Measurements from ENCODE around the gene PDLIM5.
"Not testable (repeated sequence)": the region's sequence is repeated elsewhere in the genome, so short reads cannot be mapped to it uniquely, and the experiment has no call there.

Gene PDLIM5

GRCh38 chr4:94497690-94498089 lies 45.9 kb downstream of the PDLIM5 start:
- H3K4me1 ChIP-seq (ENCODE audit: control insufficient read depth, insufficient read depth, low read length) = peaks cover 5% of the 10 kb centered on the region
- H3K9me3 ChIP-seq (ENCODE audit: control insufficient read depth, low read length) = no peaks in the 10 kb centered on the region
- no peaks in the 10 kb centered on the region for H3K27me3 ChIP-seq (replicated peaks; ENCODE audit: control insufficient read depth, insufficient read depth, low read length)
- peaks cover 2% of the 10 kb centered on the region for H3K36me3 ChIP-seq (ENCODE audit: control insufficient read depth, insufficient read depth, low read length, severe bottlenecking)
- DNase-seq (ENCODE audit: low read depth) = no peak
- no peak overlapping the region for H3K9ac ChIP-seq (ENCODE audit: low read length)
- H3K4me3 ChIP-seq (ENCODE audit: low read length) = no peak overlapping the region

DNA sequence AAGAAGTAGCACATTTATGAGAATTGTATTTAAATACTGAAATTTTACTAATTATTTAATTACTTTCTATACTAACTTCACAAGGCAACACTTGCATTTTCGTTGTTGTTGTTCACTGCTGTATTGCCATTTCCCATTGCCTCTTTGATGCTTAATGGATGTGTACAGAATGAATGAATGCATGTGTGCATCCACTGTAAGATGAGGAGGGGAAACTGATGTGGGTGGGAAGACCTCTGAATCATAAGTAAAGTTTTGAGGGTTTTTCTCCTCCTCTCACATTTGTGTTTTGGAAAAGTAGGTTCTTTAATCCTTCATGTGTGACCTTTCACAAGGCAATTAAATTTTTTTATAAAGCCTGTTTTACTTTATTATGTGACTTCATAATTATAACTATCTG lies 46.8 kb downstream of the PDLIM5 start:
- no peak overlapping the region for H3K4me3 ChIP-seq (ENCODE audit: low read length)
- H3K27me3 ChIP-seq (replicated peaks; ENCODE audit: control insufficient read depth, insufficient read depth, low read length) = no peaks in the 10 kb centered on the region
- peaks cover 8% of the 10 kb centered on the region for H3K4me1 ChIP-seq (ENCODE audit: control insufficient read depth, insufficient read depth, low read length)
- no peak overlapping the region for H3K9ac ChIP-seq (ENCODE audit: low read length)
- no peaks in the 10 kb centered on the region for H3K9me3 ChIP-seq (ENCODE audit: control insufficient read depth, low read length)
- DNase-seq (ENCODE audit: low read depth) = no peak
- H3K36me3 ChIP-seq (ENCODE audit: control insufficient read depth, insufficient read depth, low read length, severe bottlenecking) = peaks cover 2% of the 10 kb centered on the region

DNA sequence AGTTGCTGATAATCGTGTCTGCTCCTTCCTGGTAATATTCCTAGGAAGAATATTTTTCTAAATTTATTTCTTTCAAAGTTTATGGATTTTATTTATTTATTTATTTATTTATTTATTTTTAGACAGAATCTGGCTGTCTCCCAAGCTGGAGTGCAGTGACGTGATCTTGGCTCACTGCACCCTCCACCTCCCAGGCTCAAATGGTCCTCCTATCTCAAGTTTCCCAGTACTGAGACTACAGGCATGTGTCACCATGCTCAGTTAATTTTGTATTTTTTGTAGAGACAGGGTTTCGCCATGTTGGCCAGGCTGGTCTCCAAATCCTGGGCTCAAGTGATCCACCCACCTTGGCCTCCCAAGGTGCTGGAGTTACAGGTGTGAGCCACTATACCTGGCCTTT lies 48.9 kb downstream of the PDLIM5 start:
- peaks cover 27% of the 10 kb centered on the region for H3K4me1 ChIP-seq (ENCODE audit: control insufficient read depth, insufficient read depth, low read length)
- no peak overlapping the region for H3K9ac ChIP-seq (ENCODE audit: low read length)
- no peaks in the 10 kb centered on the region for H3K9me3 ChIP-seq (ENCODE audit: control insufficient read depth, low read length)
- H3K27me3 ChIP-seq (replicated peaks; ENCODE audit: control insufficient read depth, insufficient read depth, low read length) = no peaks in the 10 kb centered on the region
- no peaks in the 10 kb centered on the region for H3K36me3 ChIP-seq (ENCODE audit: control insufficient read depth, insufficient read depth, low read length, severe bottlenecking)
- no peak for DNase-seq (ENCODE audit: low read depth)
- no peak overlapping the region for H3K4me3 ChIP-seq (ENCODE audit: low read length)

DNA sequence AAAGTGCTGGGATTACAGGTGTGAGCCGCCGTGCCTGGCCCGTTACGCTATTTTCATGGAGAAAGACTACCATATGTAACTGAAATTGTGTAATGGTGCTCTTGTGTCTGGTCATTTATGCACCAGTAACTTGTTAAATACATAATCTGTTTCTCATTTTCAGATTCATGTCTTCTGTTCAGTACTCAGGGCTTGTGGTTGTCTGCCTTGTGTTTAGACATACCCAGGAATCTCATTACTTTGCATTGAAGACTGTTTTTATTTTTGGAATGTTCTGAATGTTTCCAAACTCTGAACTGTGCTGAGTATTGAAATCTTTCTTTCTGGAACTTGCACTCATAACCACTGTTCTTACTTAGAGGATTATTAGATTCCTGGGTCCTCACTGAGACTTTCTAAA lies 52.8 kb downstream of the PDLIM5 start:
- no peaks in the 10 kb centered on the region for H3K36me3 ChIP-seq (ENCODE audit: control insufficient read depth, insufficient read depth, low read length, severe bottlenecking)
- peak; percentile 88 for DNase-seq (ENCODE audit: low read depth)
- H3K4me1 ChIP-seq (ENCODE audit: control insufficient read depth, insufficient read depth, low read length) = peaks cover 51% of the 10 kb centered on the region
- H3K9ac ChIP-seq (ENCODE audit: low read length) = peak overlapping the region; percentile 71
- H3K4me3 ChIP-seq (ENCODE audit: low read length) = no peak overlapping the region
- H3K27me3 ChIP-seq (replicated peaks; ENCODE audit: control insufficient read depth, insufficient read depth, low read length) = no peaks in the 10 kb centered on the region
- no peaks in the 10 kb centered on the region for H3K9me3 ChIP-seq (ENCODE audit: control insufficient read depth, low read length)

DNA sequence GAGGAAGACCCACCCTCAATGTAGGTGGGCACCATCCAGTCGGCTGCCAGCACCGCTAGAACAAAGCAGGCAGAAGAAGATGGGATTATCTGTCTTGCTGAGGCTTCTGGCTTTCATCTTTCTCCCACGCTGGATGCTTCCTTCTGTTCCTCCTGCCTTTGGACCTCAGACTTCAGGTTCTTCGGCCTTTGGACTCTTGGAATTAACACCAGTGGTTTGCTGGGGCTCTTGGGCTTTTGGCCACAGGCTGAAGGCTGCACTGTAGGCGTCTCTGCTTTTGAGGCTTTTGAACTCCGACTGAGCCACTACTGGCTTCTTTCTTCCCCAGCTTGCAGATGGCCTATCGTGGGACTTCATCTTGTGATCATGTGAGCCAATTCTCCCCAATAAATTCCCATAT lies 55.1 kb downstream of the PDLIM5 start:
- no peak for DNase-seq (ENCODE audit: low read depth)
- Histone ChIP-seq H3K4me1 (ENCODE audit: control insufficient read depth, insufficient read depth, low read length) (peaks cover 58% of the 10 kb centered on the region), H3K36me3 (ENCODE audit: control insufficient read depth, insufficient read depth, low read length, severe bottlenecking) (no peaks in the 10 kb centered on the region), H3K4me3 (ENCODE audit: low read length) (no peak overlapping the region), H3K27me3 (replicated peaks; ENCODE audit: control insufficient read depth, insufficient read depth, low read length) (no peaks in the 10 kb centered on the region), H3K9ac (ENCODE audit: low read length) (no peak overlapping the region), H3K9me3 (ENCODE audit: control insufficient read depth, low read length) (no peaks in the 10 kb centered on the region)

- H3K27me3 ChIP-seq (replicated peaks; ENCODE audit: control insufficient read depth, insufficient read depth, low read length) = no peaks in the 10 kb centered on the region
- H3K9me3 ChIP-seq (ENCODE audit: control insufficient read depth, low read length) = no peaks in the 10 kb centered on the region
- DNase-seq (ENCODE audit: low read depth) = no peak
- peak overlapping the region; percentile 47 for H3K9ac ChIP-seq (ENCODE audit: low read length)
- H3K36me3 ChIP-seq (ENCODE audit: control insufficient read depth, insufficient read depth, low read length, severe bottlenecking) = no peaks in the 10 kb centered on the region
- peak overlapping the region; percentile 14 for H3K4me3 ChIP-seq (ENCODE audit: low read length)
- peaks cover 58% of the 10 kb centered on the region for H3K4me1 ChIP-seq (ENCODE audit: control insufficient read depth, insufficient read depth, low read length)
These were observed 55.5 kb downstream of the PDLIM5 start for GRCh38 chr4:94507281-94507680.

DNA sequence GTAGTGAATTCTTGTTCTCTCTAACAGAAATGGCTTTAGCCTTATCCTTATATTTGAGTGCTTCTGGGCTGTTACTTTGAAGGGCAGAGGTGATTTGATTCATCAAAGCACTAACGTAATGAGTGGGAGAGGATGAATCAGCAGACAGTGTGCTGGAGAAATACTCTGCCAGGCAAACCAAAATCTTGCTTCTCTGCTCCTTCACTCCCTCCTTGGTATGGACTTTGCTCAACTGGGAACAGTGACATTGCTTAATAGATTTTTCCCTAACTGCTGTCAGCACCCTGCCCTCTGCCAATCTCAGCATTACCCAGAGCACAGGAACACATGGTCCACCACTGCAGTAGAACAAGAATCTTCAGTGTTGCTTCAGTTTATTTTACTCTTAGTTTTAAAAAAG lies 56.0 kb downstream of the PDLIM5 start:
- H3K27me3 ChIP-seq (replicated peaks; ENCODE audit: control insufficient read depth, insufficient read depth, low read length) = no peaks in the 10 kb centered on the region
- H3K4me1 ChIP-seq (ENCODE audit: control insufficient read depth, insufficient read depth, low read length) = peaks cover 58% of the 10 kb centered on the region
- H3K4me3 ChIP-seq (ENCODE audit: low read length) = peak overlapping the region; percentile 67
- no peaks in the 10 kb centered on the region for H3K36me3 ChIP-seq (ENCODE audit: control insufficient read depth, insufficient read depth, low read length, severe bottlenecking)
- H3K9ac ChIP-seq (ENCODE audit: low read length) = peak overlapping the region; percentile 72
- no peaks in the 10 kb centered on the region for H3K9me3 ChIP-seq (ENCODE audit: control insufficient read depth, low read length)
- DNase-seq (ENCODE audit: low read depth) = peak; percentile 88

DNA sequence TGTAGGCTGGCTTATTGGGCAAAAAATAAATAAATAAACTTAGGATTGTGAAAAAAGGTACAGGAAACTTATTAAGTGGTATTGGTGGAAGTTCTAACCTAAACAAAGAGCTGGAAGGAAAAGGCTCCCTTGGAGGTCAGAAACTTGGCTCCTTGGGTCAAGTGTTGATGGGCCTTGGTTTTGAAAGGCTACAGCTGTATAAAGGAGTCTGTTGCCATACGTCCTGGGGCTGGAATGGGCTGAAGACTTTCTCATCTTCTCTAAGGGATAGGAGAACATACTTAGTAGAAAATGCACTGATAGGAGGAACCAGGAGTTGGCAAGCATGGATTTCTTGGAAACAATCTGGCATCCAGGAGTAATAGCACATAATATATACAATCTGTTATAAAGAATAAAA lies 56.6 kb downstream of the PDLIM5 start:
- no peak for DNase-seq (ENCODE audit: low read depth)
- Histone ChIP-seq H3K9ac (ENCODE audit: low read length) (peak overlapping the region; percentile 72), H3K9me3 (ENCODE audit: control insufficient read depth, low read length) (no peaks in the 10 kb centered on the region), H3K4me3 (ENCODE audit: low read length) (peak overlapping the region; percentile 67), H3K36me3 (ENCODE audit: control insufficient read depth, insufficient read depth, low read length, severe bottlenecking) (no peaks in the 10 kb centered on the region), H3K27me3 (replicated peaks; ENCODE audit: control insufficient read depth, insufficient read depth, low read length) (no peaks in the 10 kb centered on the region), H3K4me1 (ENCODE audit: control insufficient read depth, insufficient read depth, low read length) (peaks cover 57% of the 10 kb centered on the region)

GRCh38 chr4:94508806-94509205 lies 57.1 kb downstream of the PDLIM5 start:
- peak; percentile 53 for DNase-seq (ENCODE audit: low read depth)
- Histone ChIP-seq H3K27me3 (replicated peaks; ENCODE audit: control insufficient read depth, insufficient read depth, low read length) (no peaks in the 10 kb centered on the region), H3K9me3 (ENCODE audit: control insufficient read depth, low read length) (no peaks in the 10 kb centered on the region), H3K4me3 (ENCODE audit: low read length) (peak overlapping the region; percentile 67), H3K4me1 (ENCODE audit: control insufficient read depth, insufficient read depth, low read length) (peaks cover 53% of the 10 kb centered on the region), H3K36me3 (ENCODE audit: control insufficient read depth, insufficient read depth, low read length, severe bottlenecking) (no peaks in the 10 kb centered on the region), H3K9ac (ENCODE audit: low read length) (peak overlapping the region; percentile 72)

- Histone ChIP-seq H3K9ac (ENCODE audit: low read length) (no peak overlapping the region), H3K27me3 (replicated peaks; ENCODE audit: control insufficient read depth, insufficient read depth, low read length) (no peaks in the 10 kb centered on the region), H3K36me3 (ENCODE audit: control insufficient read depth, insufficient read depth, low read length, severe bottlenecking) (no peaks in the 10 kb centered on the region), H3K9me3 (ENCODE audit: control insufficient read depth, low read length) (no peaks in the 10 kb centered on the region), H3K4me1 (ENCODE audit: control insufficient read depth, insufficient read depth, low read length) (peaks cover 41% of the 10 kb centered on the region), H3K4me3 (ENCODE audit: low read length) (no peak overlapping the region)
- no peak for DNase-seq (ENCODE audit: low read depth)
These were observed 59.8 kb downstream of the PDLIM5 start for GRCh38 chr4:94511591-94511990.

DNA sequence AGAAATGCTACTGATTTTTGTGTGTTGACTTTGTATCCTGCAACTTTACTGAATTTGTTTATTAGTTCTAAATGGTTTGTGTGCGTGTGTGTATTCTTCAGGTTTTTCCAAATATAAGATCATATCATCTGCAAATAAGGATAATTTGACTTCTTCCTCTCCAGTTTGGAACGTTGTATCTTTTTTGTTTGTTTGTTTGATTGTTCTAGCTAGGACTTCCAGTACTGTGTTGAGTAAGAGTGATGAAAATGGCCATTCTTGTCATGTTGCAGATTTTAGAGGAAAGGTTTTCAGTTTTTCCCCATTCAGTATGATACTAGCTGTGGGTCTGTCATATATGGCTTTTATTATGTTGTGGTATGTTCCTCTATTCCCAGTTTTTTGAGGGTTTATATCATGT lies 61.8 kb downstream of the PDLIM5 start:
- not testable (repeated sequence) for H3K4me3 ChIP-seq (ENCODE audit: low read length); H3K27me3 ChIP-seq (replicated peaks; ENCODE audit: control insufficient read depth, insufficient read depth, low read length); DNase-seq (ENCODE audit: low read depth); H3K9ac ChIP-seq (ENCODE audit: low read length); H3K36me3 ChIP-seq (ENCODE audit: control insufficient read depth, insufficient read depth, low read length, severe bottlenecking); H3K9me3 ChIP-seq (ENCODE audit: control insufficient read depth, low read length)
- peaks cover 28% of the 10 kb centered on the region for H3K4me1 ChIP-seq (ENCODE audit: control insufficient read depth, insufficient read depth, low read length)

DNA sequence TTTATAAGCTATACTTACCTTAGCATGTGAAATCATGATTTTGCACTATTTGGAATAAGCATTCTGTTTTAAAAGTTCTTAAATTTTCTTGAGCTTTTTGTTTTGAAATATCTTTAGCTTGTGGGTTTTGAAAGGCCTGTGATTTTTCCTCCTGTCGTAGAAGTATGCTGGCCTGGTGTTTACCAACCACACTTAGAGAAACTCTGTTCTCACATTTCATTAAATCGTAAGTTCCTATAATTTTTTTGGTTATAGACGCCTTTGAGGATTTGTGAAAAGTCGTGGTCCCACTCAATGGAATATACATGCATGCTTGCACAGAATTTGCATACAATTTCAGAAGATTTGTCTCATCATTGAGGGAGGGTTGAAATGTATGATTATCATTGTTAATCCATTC lies 63.6 kb downstream of the PDLIM5 start:
- Histone ChIP-seq H3K9me3 (ENCODE audit: control insufficient read depth, low read length) (no peaks in the 10 kb centered on the region), H3K36me3 (ENCODE audit: control insufficient read depth, insufficient read depth, low read length, severe bottlenecking) (no peaks in the 10 kb centered on the region), H3K9ac (ENCODE audit: low read length) (no peak overlapping the region), H3K4me3 (ENCODE audit: low read length) (no peak overlapping the region), H3K27me3 (replicated peaks; ENCODE audit: control insufficient read depth, insufficient read depth, low read length) (no peaks in the 10 kb centered on the region), H3K4me1 (ENCODE audit: control insufficient read depth, insufficient read depth, low read length) (peaks cover 13% of the 10 kb centered on the region)
- no peak for DNase-seq (ENCODE audit: low read depth)
